IPS-18a (cell line): ENCODE data around the gene TADA2B.

ENCODE experiments used
- H3K27ac ChIP-seq: one replicate; pipeline ENCODE4 v1.5.1; 2013; ENCODE audit warnings: low read length
- H3K27me3 ChIP-seq: one replicate; pipeline ENCODE4 v1.6.1; 2013; ENCODE audit warnings: mild to moderate bottlenecking, low read length; ENCODE audit not compliant: control insufficient read depth, insufficient read depth
- H3K36me3 ChIP-seq: one replicate; pipeline ENCODE4 v1.6.1; 2013; ENCODE audit warnings: low read depth, low read length; ENCODE audit not compliant: control insufficient read depth
- H3K4me1 ChIP-seq: one replicate; pipeline ENCODE4 v1.6.1; 2013; ENCODE audit warnings: low read depth, low read length; ENCODE audit not compliant: control insufficient read depth
- H3K4me3 ChIP-seq: one replicate; pipeline ENCODE4 v1.5.1; 2013; ENCODE audit warnings: low read length
- H3K9ac ChIP-seq: one replicate; pipeline ENCODE4 v1.6.1; 2013; ENCODE audit warnings: mild to moderate bottlenecking, low read length, moderate library complexity
- H3K9me3 ChIP-seq: one replicate; pipeline ENCODE4 v1.6.1; 2013; ENCODE audit warnings: low read depth, low read length; ENCODE audit not compliant: control insufficient read depth

The TADA2B gene

GRCh38 chr4:7052923-7053715 lies 9.9 kb downstream of the TADA2B start:
- Histone ChIP-seq H3K9me3 (no peaks in the 10 kb centered on the region), H3K9ac (no peak overlapping the region), H3K36me3 (peaks cover 5% of the 10 kb centered on the region), H3K4me3 (no peak overlapping the region), H3K27me3 (no peaks in the 10 kb centered on the region), H3K4me1 (no peaks in the 10 kb centered on the region), H3K27ac (no peak overlapping the region)

GRCh38 chr4:7054106-7054880 lies 11.1 kb downstream of the TADA2B start:
- Histone ChIP-seq H3K27ac (no peak overlapping the region), H3K36me3 (peaks cover 11% of the 10 kb centered on the region), H3K9me3 (no peaks in the 10 kb centered on the region), H3K9ac (no peak overlapping the region), H3K4me3 (no peak overlapping the region), H3K4me1 (no peaks in the 10 kb centered on the region), H3K27me3 (no peaks in the 10 kb centered on the region)

GRCh38 chr4:7055111-7055989 lies 12.2 kb downstream of the TADA2B start:
- no peak overlapping the region for H3K9ac ChIP-seq
- H3K4me1 ChIP-seq = no peaks in the 10 kb centered on the region
- H3K4me3 ChIP-seq = no peak overlapping the region
- no peaks in the 10 kb centered on the region for H3K27me3 ChIP-seq
- H3K9me3 ChIP-seq = no peaks in the 10 kb centered on the region
- H3K36me3 ChIP-seq = peaks cover 18% of the 10 kb centered on the region
- no peak overlapping the region for H3K27ac ChIP-seq

GRCh38 chr4:7055990-7056325 lies 12.8 kb downstream of the TADA2B start:
- Histone ChIP-seq H3K27ac (no peak overlapping the region), H3K36me3 (peaks cover 24% of the 10 kb centered on the region), H3K9ac (no peak overlapping the region), H3K9me3 (no peaks in the 10 kb centered on the region), H3K4me1 (no peaks in the 10 kb centered on the region), H3K4me3 (no peak overlapping the region), H3K27me3 (no peaks in the 10 kb centered on the region)

GRCh38 chr4:7058792-7059191 lies 15.6 kb downstream of the TADA2B start:
- H3K9ac ChIP-seq = no peak overlapping the region
- H3K36me3 ChIP-seq = peaks cover 48% of the 10 kb centered on the region
- no peak overlapping the region for H3K27ac ChIP-seq

GRCh38 chr4:7059662-7060061 lies 16.5 kb downstream of the TADA2B start:
- Histone ChIP-seq H3K27ac (no peak overlapping the region), H3K4me1 (no peaks in the 10 kb centered on the region), H3K9ac (no peak overlapping the region), H3K36me3 (peaks cover 53% of the 10 kb centered on the region), H3K27me3 (no peaks in the 10 kb centered on the region), H3K9me3 (no peaks in the 10 kb centered on the region), H3K4me3 (no peak overlapping the region)

More at GRCh38 chr4:7058792-7059191, 15.6 kb downstream of the TADA2B start:
- no peaks in the 10 kb centered on the region for H3K4me1 ChIP-seq
- no peaks in the 10 kb centered on the region for H3K9me3 ChIP-seq
- H3K4me3 ChIP-seq = no peak overlapping the region
- no peaks in the 10 kb centered on the region for H3K27me3 ChIP-seq

- Histone ChIP-seq H3K9ac (no peak overlapping the region), H3K4me1 (no peaks in the 10 kb centered on the region), H3K27me3 (no peaks in the 10 kb centered on the region), H3K27ac (no peak overlapping the region), H3K36me3 (peaks cover 57% of the 10 kb centered on the region), H3K4me3 (no peak overlapping the region), H3K9me3 (no peaks in the 10 kb centered on the region)
These were observed 17.4 kb downstream of the TADA2B start for GRCh38 chr4:7060346-7061150.

GRCh38 chr4:7061815-7062214 lies 18.6 kb downstream of the TADA2B start:
- no peak overlapping the region for H3K27ac ChIP-seq
- no peaks in the 10 kb centered on the region for H3K9me3 ChIP-seq
- H3K4me3 ChIP-seq = no peak overlapping the region
- H3K36me3 ChIP-seq = peaks cover 52% of the 10 kb centered on the region
- no peak overlapping the region for H3K9ac ChIP-seq
- H3K4me1 ChIP-seq = peaks cover 1% of the 10 kb centered on the region
- H3K27me3 ChIP-seq = no peaks in the 10 kb centered on the region

- H3K4me3 ChIP-seq = no peak overlapping the region
- no peaks in the 10 kb centered on the region for H3K9me3 ChIP-seq
- no peak overlapping the region for H3K27ac ChIP-seq
- peaks cover 5% of the 10 kb centered on the region for H3K4me1 ChIP-seq
- H3K36me3 ChIP-seq = peaks cover 52% of the 10 kb centered on the region
- H3K27me3 ChIP-seq = no peaks in the 10 kb centered on the region
- no peak overlapping the region for H3K9ac ChIP-seq
These were observed 19.6 kb downstream of the TADA2B start for GRCh38 chr4:7062816-7063215.

- Histone ChIP-seq H3K9me3 (no peaks in the 10 kb centered on the region), H3K9ac (no peak overlapping the region), H3K4me3 (no peak overlapping the region), H3K27me3 (peaks cover under 1% of the 10 kb centered on the region), H3K4me1 (peaks cover 5% of the 10 kb centered on the region), H3K36me3 (peaks cover 52% of the 10 kb centered on the region), H3K27ac (no peak overlapping the region)
These were observed 20.2 kb downstream of the TADA2B start for GRCh38 chr4:7063362-7063761.

GRCh38 chr4:7066006-7066405 lies 22.8 kb downstream of the TADA2B start:
- Histone ChIP-seq H3K4me3 (no peak overlapping the region), H3K9ac (no peak overlapping the region), H3K36me3 (peaks cover 32% of the 10 kb centered on the region), H3K27me3 (peaks cover 19% of the 10 kb centered on the region), H3K9me3 (no peaks in the 10 kb centered on the region), H3K4me1 (peaks cover 5% of the 10 kb centered on the region), H3K27ac (no peak overlapping the region)
